Measurements from ENCODE around the gene COL6A2.
"Not testable (repeated sequence)": the region's sequence is repeated elsewhere in the genome, so short reads cannot be mapped to it uniquely, and the experiment has no call there.

The COL6A2 gene

GRCh38 chr21:46095083-46095719 is 2.7 kb upstream of the COL6A2 start:
- DNase-seq = no peak

- DNase-seq = no peak
Measured at GRCh38 chr21:46095814-46096595, 1.9 kb upstream of the COL6A2 start.

- DNase-seq = no peak
Measured at GRCh38 chr21:46096596-46097335, 1.1 kb upstream of the COL6A2 start.

- no peak for DNase-seq
Measured at GRCh38 chr21:46098303-46099141, 610 bp downstream of the COL6A2 start.

- no peak for DNase-seq
Measured at GRCh38 chr21:46099476-46099875, 1.6 kb downstream of the COL6A2 start.

- DNase-seq = no peak
Measured at GRCh38 chr21:46100020-46100419, 2.1 kb downstream of the COL6A2 start.

GRCh38 chr21:46100426-46100825 is 2.5 kb downstream of the COL6A2 start:
- no peak for DNase-seq

- no peak for DNase-seq
Measured at GRCh38 chr21:46100906-46101305, 3.0 kb downstream of the COL6A2 start.

GRCh38 chr21:46104104-46104503 is 6.2 kb downstream of the COL6A2 start:
- no peak for DNase-seq

- DNase-seq = not testable (repeated sequence)
Measured at GRCh38 chr21:46107376-46107775, 9.5 kb downstream of the COL6A2 start.

- DNase-seq = no peak
Measured at GRCh38 chr21:46108827-46109312, 11.0 kb downstream of the COL6A2 start.

GRCh38 chr21:46109313-46110221 is 11.7 kb downstream of the COL6A2 start:
- DNase-seq = no peak

- no peak for DNase-seq
Measured at GRCh38 chr21:46110499-46111192, 12.7 kb downstream of the COL6A2 start.

GRCh38 chr21:46111193-46111571 is 13.3 kb downstream of the COL6A2 start:
- no peak for DNase-seq

- DNase-seq = no peak
Measured at GRCh38 chr21:46111857-46112724, 14.2 kb downstream of the COL6A2 start.

GRCh38 chr21:46112725-46113215 is 14.9 kb downstream of the COL6A2 start:
- no peak for DNase-seq

- DNase-seq = no peak
Measured at GRCh38 chr21:46113497-46114176, 15.7 kb downstream of the COL6A2 start.

- no peak for DNase-seq
Measured at GRCh38 chr21:46114963-46115362, 17.1 kb downstream of the COL6A2 start.

Data from NCI-H1048 (cell line).